Sigmoid colon (tissue), 7 donors: ENCODE data around the gene PRR18. TPM values are rescaled to one million over a fixed set of nuclear protein-coding genes. Genes with fewer than 3 reads are reported as not detected.

Source experiments
- DNase-seq: peaks from one replicate; pipeline ENCODE4 v3.0.0-alpha.2; 2019
- H3K27ac ChIP-seq, 4 donors: fragments of 200-600 bp; sonication (generic); one replicate each; pipeline ENCODE4 v1.5.1; 2016 to 2019; ENCODE audit warnings: mild to moderate bottlenecking in 1 of 4
- H3K27me3 ChIP-seq, 3 donors: fragments of 200-600 bp; sonication (generic); one replicate each; pipeline ENCODE4 v1.5.1; 2019; ENCODE audit warnings: mild to moderate bottlenecking in 1 of 3
- H3K36me3 ChIP-seq, 4 donors: fragments of 200-600 bp; sonication (generic); one replicate each; pipeline ENCODE4 v1.5.1; 2016 to 2019
- H3K4me1 ChIP-seq, 4 donors: fragments of 200-600 bp; sonication (generic); one replicate each; pipeline ENCODE4 v1.5.1; 2017 to 2019
- H3K4me3 ChIP-seq, 4 donors: fragments of 200-600 bp; sonication (generic); one replicate each; pipeline ENCODE4 v1.5.1; 2017 to 2019; ENCODE audit warnings: mild to moderate bottlenecking in 2 of 4, moderate library complexity in 1 of 4
- H3K9me3 ChIP-seq, 4 donors: fragments of 200-600 bp in 3 of 4; sonication (generic) in 3 of 4; one replicate each; pipeline versions ENCODE4 v1.5.1 to v1.6.1; 2013 to 2019
- CTCF ChIP-seq, 4 experiments: fragments of 450-650 bp in 3 of 4; fragments of 200-600 bp in 1 of 4; IDR thresholded peaks; one replicate each; pipeline ENCODE4 v1.5.1; 2016 to 2019; ENCODE audit warnings: antibody characterized with exemption in 4 of 4, mild to moderate bottlenecking in 3 of 4, moderate library complexity in 2 of 4
- EP300 ChIP-seq, 4 donors: sonication (generic); formaldehyde crosslinking; IDR thresholded peaks; one replicate each; pipeline ENCODE4 v1.6.1; 2017; ENCODE audit warnings: antibody characterized with exemption in 4 of 4
- POLR2A ChIP-seq, 2 donors: fragments of 450-650 bp; IDR thresholded peaks; one replicate each; pipeline ENCODE4 v1.6.1; 2016; ENCODE audit warnings: antibody characterized with exemption in 2 of 2, mild to moderate bottlenecking in 2 of 2, moderate library complexity in 2 of 2
- POLR2AphosphoS5 ChIP-seq, 4 donors: sonication (generic); formaldehyde crosslinking; IDR thresholded peaks; one replicate each; pipeline ENCODE4 v1.6.1; 2017; ENCODE audit warnings: antibody characterized with exemption in 4 of 4
- WGBS, 2 donors: extraction: QIAGEN DNeasy Blood & Tissue Kit; methylation state at CpG; one replicate each; pipeline ENCODE4 v1.1.7; 2013; 5-methylcytosine and 5-hydroxymethylcytosine counted together
- intact Hi-C: fragments of 100-400 bp; cut with DNase I; formaldehyde crosslinking; loops from one replicate; pipeline ENCODE4 v1.15.1; 2023
- polyA plus RNA-seq, 3 donors: library from polyadenylated mRNA; stranded (reverse); fragments of 200-250 nt; gene quantifications; one replicate each; pipeline ENCODE4 v1.2.3, GENCODE V29; 2013
- total RNA-seq, 4 donors: library from RNA; depleted of rRNA; stranded (reverse); fragments of >200 nt; gene quantifications; one replicate each; pipeline ENCODE4 v1.1.0, GENCODE V29; 2016
- donor health status: healthy with polysubstance abuse.
- donor health status: Bipolar disorder and iron deficiency.
- donor health status: healthy.

Gene PRR18
- total RNA-seq (under 1 TPM in 1 of 4 donors, not detected in 3; 0.41 TPM), polyA plus RNA-seq (under 1 TPM in 1 of 3 donors, not detected in 2; 0.06 TPM)

- WGBS, 2 donors, result 1 to 2% methylated on average over 74 of the region's 74 CpGs
- H3K27me3 ChIP-seq, result peaks cover 28 to 63% (median 37%) of the 10 kb centered on the region in 3 donors
- no peak for DNase-seq
- peak within 1 kb of the TSS in 3 of 4 donors; percentile 34 to 54 (median 52) for H3K4me3 ChIP-seq
- peaks cover 0 to 23% (median 19%) of the 10 kb centered on the region in 4 donors for H3K4me1 ChIP-seq
- H3K9me3 ChIP-seq, result no peaks in the 10 kb centered on the region
- TF ChIP-seq EP300 (IDR thresholded peaks at IDR 0.05) (no peak), POLR2AphosphoS5 (IDR thresholded peaks at IDR 0.05) (no peak), CTCF (IDR thresholded peaks at IDR 0.05) (no peak), POLR2A (IDR thresholded peaks at IDR 0.05) (no peak)
- intact Hi-C loops, result no loop called here
- H3K36me3 ChIP-seq, result no peaks in the 10 kb centered on the region
- no peak within 1 kb of the TSS for H3K27ac ChIP-seq
These were observed at the start of gene PRR18 for GRCh38 chr6:166308033-166308768. TSS of gene PRR18 (minus strand) at chr6:166308392. CDS start at chr6:166308142, 250 bp downstream.

GRCh38 chr6:166355552-166355951 is 47.4 kb upstream of the PRR18 start:
- Histone ChIP-seq H3K36me3 (no peaks in the 10 kb centered on the region), H3K9me3 (no peaks in the 10 kb centered on the region), H3K4me1 (no peaks in the 10 kb centered on the region), H3K27ac (no peak overlapping the region), H3K4me3 (no peak overlapping the region), H3K27me3 (no peaks in the 10 kb centered on the region)
- TF ChIP-seq CTCF (IDR thresholded peaks at IDR 0.05) (no peak), POLR2AphosphoS5 (IDR thresholded peaks at IDR 0.05) (no peak), POLR2A (IDR thresholded peaks at IDR 0.05) (no peak), EP300 (IDR thresholded peaks at IDR 0.05) (no peak)
- DNase-seq, result no peak
- 68 to 91% methylated on average over 5 of the region's 5 CpGs for WGBS, 2 donors
- intact Hi-C loops, result no loop called here

GRCh38 chr6:166354965-166355364 is 46.8 kb upstream of the PRR18 start:
- Histone ChIP-seq H3K36me3 (no peaks in the 10 kb centered on the region), H3K27me3 (no peaks in the 10 kb centered on the region), H3K9me3 (peaks cover 0 to 1% (median 0%) of the 10 kb centered on the region in 4 donors), H3K4me1 (no peaks in the 10 kb centered on the region), H3K4me3 (no peak overlapping the region), H3K27ac (no peak overlapping the region)
- no peak for TF ChIP-seq CTCF (IDR thresholded peaks at IDR 0.05)
- WGBS, 2 donors, result 96 to 99% methylated on average over 4 of the region's 4 CpGs
- intact Hi-C loops, result no loop called here
- DNase-seq, result no peak

GRCh38 chr6:166354143-166354542 is 46.0 kb upstream of the PRR18 start:
- Histone ChIP-seq H3K27me3 (no peaks in the 10 kb centered on the region), H3K4me3 (no peak overlapping the region), H3K4me1 (no peaks in the 10 kb centered on the region), H3K9me3 (peaks cover 0 to 4% (median 0%) of the 10 kb centered on the region in 4 donors), H3K27ac (no peak overlapping the region), H3K36me3 (no peaks in the 10 kb centered on the region)
- intact Hi-C loops, result no loop called here
- DNase-seq, result no peak
- 91 to 93% methylated on average over 4 of the region's 4 CpGs for WGBS, 2 donors
- TF ChIP-seq POLR2AphosphoS5 (IDR thresholded peaks at IDR 0.05) (no peak), POLR2A (IDR thresholded peaks at IDR 0.05) (no peak), CTCF (IDR thresholded peaks at IDR 0.05) (no peak), EP300 (IDR thresholded peaks at IDR 0.05) (no peak)
